ENCODE measurements around the gene ACVR1.

The ACVR1 gene

GRCh38 chr2:157692768-157693167, 183.4 kb downstream of the ACVR1 start:
- DNase-seq, result no peak

GRCh38 chr2:157691695-157692094, 184.4 kb downstream of the ACVR1 start:
- DNase-seq, result no peak

- no peak for DNase-seq
Measured at GRCh38 chr2:157691131-157691530, 185.0 kb downstream of the ACVR1 start.
